Measurements from ENCODE around the gene ZNF488.

Gene ZNF488

GRCh38 chr10:47348661-47349470, 35.2 kb downstream of the ZNF488 start:
- no peak for DNase-seq

GRCh38 chr10:47348138-47348651, 35.9 kb downstream of the ZNF488 start, which contains the start of gene RBP3:
Gene RBP3, plus strand, starts transcription at chr10:47348363. Its CDS starts 122 bp downstream, at chr10:47348485.
- no peak for DNase-seq

- no peak for DNase-seq
Measured at GRCh38 chr10:47347303-47347675, 36.8 kb downstream of the ZNF488 start.

- peak in 1 of 2 experiments; percentile 74 for DNase-seq
Measured at GRCh38 chr10:47346581-47347302, 37.4 kb downstream of the ZNF488 start.

- no peak for DNase-seq
Measured at GRCh38 chr10:47344996-47345870, 38.9 kb downstream of the ZNF488 start.

GRCh38 chr10:47340608-47341170, 43.4 kb downstream of the ZNF488 start:
- DNase-seq: peak in 1 of 2 experiments; percentile 39

- DNase-seq: no peak
Measured at GRCh38 chr10:47339759-47340607, 44.1 kb downstream of the ZNF488 start.

GRCh38 chr10:47339186-47339735, 44.8 kb downstream of the ZNF488 start:
- DNase-seq: no peak

GRCh38 chr10:47337310-47337709, 46.8 kb downstream of the ZNF488 start:
- no peak for DNase-seq

- DNase-seq: no peak
Measured at GRCh38 chr10:47336387-47337134, 47.5 kb downstream of the ZNF488 start.

- no peak for DNase-seq
Measured at GRCh38 chr10:47335906-47336305, 48.2 kb downstream of the ZNF488 start.

- no peak for DNase-seq
Measured at GRCh38 chr10:47334466-47335295, 49.4 kb downstream of the ZNF488 start.

- DNase-seq: no peak
Measured at GRCh38 chr10:47333532-47333931, 50.6 kb downstream of the ZNF488 start.

GRCh38 chr10:47332946-47333345, 51.1 kb downstream of the ZNF488 start:
- DNase-seq: no peak

- no peak for DNase-seq
Measured at GRCh38 chr10:47332371-47332770, 51.7 kb downstream of the ZNF488 start.

GRCh38 chr10:47331954-47332353, 52.1 kb downstream of the ZNF488 start:
- DNase-seq: no peak

- DNase-seq: no peak
Measured at GRCh38 chr10:47331491-47331890, 52.6 kb downstream of the ZNF488 start.

GRCh38 chr10:47330804-47331203, 53.3 kb downstream of the ZNF488 start:
- no peak for DNase-seq

GRCh38 chr10:47330366-47330765, 53.7 kb downstream of the ZNF488 start:
- no peak for DNase-seq

- DNase-seq: no peak
Measured at GRCh38 chr10:47329855-47330254, 54.2 kb downstream of the ZNF488 start.
